Stimulated activated CD4-positive, alpha-beta T cell treated with anti-CD3 and anti-CD28 coated beads, Interleukin-1b, Interleukin-23, amount 100 ng/mL, for 24 hours (primary cell): ENCODE measurements around the gene NEB.
"Not testable (repeated sequence)": the region's sequence is repeated elsewhere in the genome, so short reads cannot be mapped to it uniquely, and the experiment has no call there.

Source experiments
- DNase-seq, 4 experiments: peaks; one replicate each; pipeline ENCODE4 v3.0.0-alpha.2; 2020; ENCODE audit warnings: low read depth in 4 of 4, low spot score in 1 of 4

Gene NEB

DNA sequence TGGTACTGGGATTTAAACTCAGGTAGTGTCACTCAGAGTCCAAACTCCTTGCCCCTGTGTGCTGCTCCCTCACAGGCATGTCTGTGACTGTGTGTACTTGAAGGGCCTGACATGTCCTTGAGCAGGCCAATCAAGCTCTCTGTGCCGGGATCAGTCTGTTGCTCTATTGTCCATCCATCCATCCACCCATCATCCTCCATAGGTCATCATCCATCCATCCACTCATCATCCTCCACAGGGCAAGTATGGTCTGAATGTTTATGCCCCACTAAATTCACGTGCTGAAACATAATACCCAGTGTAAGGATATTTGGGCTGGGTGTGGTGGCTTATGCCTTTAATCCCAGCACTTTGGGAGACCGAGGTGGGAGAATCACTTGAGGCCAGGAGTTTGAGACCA lies 24.5 kb upstream of the NEB start:
- no peak for DNase-seq

DNA sequence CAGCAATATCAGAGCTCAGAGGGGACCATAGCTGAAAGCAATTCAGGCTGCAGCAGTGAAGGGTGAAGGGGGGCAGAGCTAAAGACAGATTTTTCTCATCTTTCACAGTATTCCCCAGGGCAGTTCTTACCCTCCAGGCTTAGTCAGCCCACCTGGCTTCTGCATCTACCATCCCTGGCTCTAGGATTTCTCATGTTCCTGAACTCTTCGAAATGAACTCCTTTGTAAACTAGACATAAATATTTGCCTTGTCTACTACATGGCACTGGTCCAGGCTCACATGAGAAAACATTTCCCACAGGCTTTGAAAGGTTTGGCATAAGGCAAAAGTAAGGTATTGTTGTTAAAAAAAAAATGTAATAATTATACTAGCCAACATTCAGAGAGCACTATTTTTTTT lies 23.6 kb upstream of the NEB start:
- DNase-seq = no peak

DNA sequence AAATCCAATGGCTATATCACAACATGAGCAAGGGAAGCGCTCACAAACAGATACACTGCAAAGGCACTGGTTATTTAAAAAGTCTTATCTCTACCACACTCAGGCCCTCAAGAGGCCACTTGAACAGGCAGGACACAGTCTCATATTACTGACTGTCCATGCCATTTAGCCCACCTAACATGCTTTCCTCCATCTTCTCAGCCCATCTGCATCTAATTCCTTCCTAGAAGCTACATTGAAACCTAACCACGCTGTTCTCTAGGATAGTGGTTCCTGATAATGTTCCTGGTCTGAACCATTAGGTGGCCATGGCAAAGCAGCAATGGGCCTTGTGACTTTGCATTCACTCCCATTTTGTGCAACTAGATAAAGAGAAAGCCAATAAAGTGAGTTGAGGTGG lies 22.5 kb upstream of the NEB start:
- no peak for DNase-seq

DNA sequence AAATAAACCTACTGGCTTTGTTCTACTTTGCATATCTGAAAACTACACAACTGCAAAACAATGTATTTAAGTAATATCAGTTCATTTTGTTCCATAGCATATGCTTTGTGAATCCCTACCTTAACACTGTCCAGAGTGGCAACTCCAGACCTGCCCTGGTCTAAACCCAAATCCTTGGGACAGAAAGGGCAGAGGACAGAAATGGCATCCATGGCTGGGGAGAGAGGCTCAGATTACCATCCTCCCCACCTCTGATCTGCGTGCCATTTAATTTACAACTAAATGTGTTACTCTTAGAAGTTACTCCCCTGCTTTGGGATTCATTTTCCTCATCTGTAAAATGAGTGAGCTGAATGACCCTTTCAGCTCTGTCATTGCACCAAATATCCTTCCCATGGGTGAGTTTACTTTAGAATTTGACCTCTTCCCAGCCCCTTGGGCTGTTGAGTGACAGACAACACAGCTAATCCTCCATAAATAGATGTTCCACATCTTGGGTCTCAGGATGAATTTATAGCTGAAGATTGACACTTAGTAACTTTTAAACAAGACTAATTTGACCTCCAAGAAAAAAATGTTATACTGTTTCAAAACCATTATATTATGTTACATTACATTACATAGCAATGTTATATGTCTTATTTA lies 20.1 kb upstream of the NEB start:
- no peak for DNase-seq

DNA sequence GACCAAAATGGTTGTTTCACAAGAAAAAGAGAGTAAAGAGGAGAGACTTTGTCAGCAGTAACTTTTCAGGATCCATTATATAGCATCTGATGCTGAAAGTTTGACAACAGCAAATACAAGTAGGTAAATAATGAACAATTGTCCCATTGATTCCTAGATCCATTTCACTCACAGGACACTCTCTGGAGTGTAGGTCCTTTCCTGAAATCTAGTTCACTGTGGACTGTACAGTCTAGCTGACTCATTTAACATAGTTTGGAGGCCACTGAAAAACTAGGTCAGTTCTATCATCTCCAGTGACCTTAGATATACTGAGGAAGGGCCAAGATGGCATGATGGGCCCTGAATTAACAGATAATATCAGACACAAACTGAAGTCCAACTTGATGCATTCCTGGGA lies 19.3 kb upstream of the NEB start:
- no peak for DNase-seq

DNA sequence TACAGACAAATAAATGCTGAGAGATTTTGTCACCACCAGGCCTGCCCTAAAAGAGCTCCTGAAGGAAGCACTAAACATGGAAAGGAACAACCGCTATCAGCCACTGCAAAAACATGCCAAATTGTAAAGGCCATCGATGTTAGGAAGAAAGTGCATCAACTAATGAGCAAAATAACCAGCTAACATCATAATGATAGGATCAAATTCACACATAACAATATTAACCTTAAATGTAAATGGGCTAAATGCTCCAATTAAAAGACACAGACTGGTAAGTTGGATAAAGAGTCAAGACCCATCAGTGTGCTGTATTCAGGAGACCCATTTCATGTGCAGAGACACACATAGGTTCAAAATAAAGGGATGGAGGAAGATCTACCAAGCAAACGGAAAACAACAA lies 11.0 kb upstream of the NEB start:
- DNase-seq = not testable (repeated sequence)

DNA sequence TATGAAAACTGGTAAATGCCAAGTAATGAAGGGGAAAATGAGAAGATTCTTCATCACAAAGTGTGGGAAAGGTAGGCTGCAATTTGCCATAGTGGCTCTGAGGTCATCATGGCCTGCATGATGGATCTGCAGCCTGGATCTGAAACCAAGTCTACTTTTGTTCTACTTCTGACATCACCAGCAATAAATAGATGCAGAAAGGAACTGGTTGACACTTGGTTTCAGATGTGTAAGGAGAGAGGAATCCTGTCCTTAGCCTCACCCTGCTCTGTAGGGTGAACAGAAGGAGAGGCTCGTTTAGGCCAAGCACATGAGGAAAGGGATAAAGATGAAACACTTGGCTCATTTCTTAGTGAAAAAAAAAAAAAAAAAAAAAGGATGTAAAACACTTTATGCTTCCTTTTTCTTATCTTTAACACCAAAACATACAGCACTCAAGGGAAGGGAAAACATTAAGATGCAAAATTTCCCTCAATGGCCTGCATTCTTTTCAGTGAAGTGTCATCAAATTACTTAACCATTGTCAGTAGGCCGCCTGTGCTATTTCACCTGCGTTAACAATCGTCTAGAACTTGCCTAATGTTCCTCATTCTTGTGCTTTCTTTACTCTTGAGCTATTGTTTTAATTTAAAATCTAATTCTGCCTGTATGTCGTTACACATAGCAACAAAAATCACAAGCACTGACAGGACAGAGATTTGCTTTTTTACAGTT lies 3.9 kb downstream of the NEB start:
- DNase-seq = no peak

DNA sequence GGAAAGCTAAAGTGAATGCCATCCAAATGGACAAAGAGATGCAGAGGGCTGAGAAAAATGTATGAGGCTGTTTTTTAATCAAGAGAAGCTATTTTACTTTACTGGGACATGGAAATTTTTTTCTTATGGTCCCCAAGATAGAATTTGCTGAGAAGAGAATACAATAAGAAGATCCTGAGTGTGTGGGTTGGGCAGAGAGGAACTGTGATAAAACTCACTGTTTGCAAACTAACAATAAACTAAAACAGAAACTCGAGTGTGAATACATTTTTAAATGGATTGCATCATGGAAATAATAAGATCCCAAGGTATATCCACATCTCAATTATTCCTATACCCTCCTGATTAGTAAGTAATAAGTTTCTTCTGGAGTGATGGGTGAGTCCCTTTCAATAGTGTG lies 4.4 kb downstream of the NEB start:
- DNase-seq = no peak

DNA sequence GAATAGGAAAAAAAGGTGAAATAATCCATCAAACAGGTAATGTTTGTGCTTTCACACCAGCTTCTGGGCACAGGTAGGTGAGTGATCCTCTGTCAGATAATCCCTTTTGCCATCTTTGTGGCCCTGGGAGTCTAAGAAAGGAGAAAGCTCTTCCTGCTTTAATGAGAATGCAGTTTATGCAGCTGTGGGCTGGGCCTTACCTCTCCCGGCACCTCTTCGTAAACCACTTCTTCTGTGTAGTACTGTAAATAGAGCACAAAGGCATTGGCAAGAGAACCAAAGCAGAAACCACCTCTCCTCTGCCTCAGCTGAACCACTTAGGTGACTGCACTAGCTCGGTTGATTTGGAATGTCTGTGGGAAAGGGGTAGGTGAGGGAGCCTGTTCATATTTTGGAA lies 4.9 kb downstream of the NEB start:
- no peak for DNase-seq

DNA sequence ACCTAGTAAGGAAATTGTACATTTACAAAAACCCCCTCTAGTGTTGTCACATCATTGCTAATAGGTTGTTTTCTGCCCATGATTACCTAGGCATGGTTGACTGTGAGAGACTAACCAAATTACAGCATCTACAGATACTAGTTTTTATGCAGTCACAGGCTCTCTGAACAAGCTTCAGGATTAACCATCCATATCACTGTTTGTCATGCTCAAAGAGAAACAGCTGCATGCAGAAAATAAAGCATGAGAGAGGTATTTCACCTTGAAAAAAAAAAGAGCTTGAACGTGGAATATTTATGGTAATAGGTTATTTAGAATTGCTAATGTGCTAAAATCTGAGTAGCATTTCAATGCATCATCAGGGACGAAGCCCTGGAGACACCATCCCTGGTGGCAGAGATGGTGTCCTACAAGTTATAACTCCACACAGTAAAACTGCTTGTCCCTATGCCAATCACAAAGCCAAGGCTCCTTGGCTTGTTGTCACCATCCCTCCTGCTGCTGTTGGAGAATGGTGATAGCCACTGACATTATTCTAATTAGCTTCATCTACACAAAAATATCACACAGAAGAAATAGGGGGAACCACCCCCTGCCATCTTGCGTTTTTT lies 5.4 kb downstream of the NEB start:
- no peak for DNase-seq

DNA sequence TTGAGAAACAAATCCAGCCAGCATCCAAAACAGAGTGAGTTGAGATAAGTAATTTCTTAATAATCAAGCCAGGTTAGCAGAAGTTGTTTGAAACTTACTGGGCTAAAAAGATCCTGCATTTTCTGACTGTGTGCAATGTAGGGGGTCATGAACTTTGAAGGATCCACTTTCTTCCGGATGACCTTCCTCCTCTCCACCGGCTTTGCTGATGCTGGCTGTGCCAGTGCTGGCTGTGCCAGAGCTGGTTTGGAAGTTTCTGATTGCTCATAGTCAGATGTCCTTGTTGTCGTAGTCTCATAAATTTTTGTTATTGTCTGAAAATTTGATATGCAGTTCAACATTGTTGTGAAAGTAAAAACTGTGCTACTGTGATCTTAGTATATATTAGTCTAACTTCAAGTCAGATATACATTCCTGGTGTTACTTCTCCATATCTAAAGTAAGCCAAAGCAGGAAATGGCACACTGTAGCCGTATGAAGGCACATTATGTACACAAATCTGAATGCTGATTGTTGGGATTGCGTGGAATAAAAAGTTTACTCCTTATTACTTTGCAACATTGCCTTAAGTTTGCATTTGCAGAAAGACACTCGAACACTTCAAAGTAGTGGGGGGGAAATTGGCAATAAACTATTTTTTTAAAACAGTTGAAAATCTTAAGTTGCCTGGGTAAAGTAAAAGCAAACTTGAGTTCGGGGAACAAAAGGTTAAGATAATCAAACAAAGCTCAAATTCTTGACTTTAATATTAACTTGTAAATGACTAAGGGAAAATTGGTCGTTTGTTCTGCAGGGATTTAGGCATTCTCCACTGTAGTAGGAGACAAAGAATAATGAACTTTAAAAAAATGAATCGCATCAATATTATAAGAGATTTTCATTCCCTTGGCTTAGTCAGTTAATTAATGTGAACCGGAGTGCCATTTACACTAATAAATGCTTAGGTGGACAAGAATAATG lies 6.4 kb downstream of the NEB start:
- DNase-seq = no peak

DNA sequence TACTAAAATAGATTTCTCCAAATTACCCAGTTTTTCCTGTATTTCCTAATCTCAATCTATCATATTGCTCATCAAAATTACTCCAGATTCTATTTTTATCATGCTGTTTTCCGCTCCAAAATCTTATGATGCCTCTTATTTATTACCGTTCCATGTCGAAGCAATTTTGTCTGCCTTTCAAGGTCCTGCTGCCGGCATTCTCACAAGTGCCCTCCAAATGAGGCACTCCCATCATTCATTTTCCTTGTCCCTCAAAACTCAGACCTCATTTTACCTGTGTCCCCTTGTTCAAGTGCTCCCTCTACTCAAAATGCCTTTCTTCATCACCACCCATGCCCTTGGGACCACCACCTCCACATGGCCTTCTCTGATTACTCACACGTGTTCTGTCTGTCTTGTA lies 13.1 kb downstream of the NEB start:
- DNase-seq = no peak

DNA sequence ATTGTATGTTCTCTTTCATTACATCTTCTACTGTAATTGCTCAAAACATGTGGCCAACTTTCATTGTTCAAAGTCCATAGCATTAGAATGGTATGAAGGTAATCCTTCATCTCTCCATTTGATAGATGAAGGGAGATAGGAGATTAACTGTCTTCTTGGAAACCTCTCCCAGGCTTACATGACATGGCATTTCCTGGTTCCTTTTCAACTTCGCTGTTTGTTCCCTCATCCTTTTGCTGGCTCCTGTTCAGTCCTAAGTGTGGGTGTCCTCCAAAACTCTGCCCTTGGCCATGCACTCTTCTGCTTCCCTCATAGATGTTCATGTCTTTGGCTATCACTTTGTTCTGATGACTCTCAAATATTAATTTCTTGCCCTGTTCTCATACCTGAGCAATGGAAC lies 13.8 kb downstream of the NEB start:
- DNase-seq = no peak

DNA sequence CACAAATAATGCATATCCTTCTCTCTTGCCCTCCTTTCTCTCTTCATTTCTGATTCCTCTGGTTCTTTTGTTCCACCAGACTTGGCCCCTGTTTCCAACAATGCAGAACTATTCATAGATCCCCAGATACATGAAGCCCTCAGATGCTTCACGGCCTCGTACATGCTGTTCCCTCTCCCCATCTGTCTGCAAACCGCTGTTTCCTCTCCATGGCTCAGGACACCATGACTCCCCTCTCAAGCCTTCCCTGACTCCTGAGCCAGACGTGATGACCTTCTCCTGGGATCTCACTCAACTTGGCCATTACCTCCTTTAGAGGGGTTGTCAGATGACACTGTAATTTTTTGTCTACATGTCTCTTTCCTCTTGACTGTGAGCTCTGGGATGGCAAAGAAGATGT lies 15.5 kb downstream of the NEB start:
- DNase-seq = no peak

DNA sequence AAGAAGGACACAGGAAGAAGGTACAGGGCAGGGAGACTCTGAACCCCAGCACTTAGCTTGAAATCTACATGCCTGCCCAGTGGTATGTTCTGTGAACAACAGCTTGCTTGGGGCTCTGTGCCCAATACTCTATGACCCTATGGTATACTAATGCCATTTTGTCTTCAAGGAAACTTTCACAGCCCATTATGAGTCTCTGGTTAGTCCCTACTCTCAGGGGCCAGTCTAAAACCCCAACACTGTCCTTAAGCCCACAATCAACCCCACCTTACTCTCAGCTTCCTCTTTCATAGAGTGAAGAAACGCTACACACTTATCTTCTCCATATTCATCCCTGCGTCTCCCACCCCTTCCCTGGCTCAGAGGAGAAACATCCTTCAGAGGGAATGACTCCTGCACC lies 16.0 kb downstream of the NEB start:
- DNase-seq = no peak

DNA sequence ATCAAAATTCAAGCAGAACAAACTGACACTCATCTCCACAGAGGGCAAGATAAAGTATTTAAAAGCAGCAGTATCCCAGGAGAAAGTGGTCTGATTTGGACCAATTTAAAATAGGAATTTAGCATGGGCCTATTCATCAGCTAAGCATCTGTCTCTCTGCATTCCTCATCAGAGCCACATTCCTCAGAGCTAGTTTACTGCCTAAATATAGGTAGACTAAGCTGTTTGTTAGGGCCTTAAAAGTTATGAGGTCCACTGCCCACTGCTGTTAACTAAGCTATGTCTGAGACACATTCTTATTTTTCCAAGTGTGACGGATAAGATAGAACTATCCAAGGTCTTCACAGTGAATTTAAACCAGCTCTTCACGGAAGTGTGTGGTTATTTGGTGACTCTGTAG lies 17.6 kb downstream of the NEB start:
- no peak for DNase-seq

DNA sequence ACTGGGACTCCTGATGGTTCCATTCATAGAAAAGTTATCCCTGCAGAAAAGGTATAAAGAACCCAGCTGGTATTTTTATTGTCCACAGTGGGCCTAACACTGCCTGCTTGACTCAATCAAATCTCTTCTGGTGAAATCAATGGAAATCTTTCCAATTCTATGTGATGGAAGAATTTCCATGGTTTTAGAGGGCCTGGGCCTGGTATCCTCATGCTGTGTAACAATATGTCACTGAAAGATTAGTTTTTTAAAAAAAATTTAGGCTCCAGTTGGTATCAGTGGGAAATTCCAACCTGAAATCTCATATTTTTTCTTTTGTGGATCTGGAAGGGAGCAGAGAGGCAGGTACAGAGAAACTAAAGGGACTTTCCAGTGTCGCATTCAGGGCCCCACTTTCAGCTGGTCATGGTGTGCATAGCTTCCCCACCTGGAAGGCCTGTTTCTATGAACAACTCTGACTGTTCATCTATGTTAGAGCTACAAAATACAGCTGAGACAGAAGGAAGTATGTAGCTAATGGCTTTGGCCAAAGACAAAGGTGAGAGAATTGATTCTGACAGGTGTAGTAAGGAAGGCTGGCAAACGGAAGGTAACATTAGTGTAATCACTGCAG lies 20.9 kb downstream of the NEB start:
- DNase-seq = no peak

DNA sequence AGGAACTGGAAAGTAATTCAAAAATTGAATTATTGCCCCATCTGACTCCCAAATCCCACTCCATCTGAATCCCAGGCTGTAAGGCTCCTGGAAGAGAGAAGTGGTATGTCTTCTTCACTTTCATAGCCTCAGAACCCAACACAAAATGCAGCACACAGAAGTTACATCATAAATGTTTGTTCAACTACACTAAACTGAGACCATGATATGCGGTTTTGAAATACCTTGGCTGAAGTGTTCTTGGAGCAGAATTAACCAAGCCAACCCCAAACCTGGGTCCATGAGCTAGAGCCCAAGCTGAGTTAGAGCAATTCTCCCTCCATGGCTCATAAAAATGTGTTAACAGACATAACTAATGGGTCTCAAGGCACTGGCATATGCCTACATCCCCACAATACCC lies 23.3 kb downstream of the NEB start:
- no peak for DNase-seq

DNA sequence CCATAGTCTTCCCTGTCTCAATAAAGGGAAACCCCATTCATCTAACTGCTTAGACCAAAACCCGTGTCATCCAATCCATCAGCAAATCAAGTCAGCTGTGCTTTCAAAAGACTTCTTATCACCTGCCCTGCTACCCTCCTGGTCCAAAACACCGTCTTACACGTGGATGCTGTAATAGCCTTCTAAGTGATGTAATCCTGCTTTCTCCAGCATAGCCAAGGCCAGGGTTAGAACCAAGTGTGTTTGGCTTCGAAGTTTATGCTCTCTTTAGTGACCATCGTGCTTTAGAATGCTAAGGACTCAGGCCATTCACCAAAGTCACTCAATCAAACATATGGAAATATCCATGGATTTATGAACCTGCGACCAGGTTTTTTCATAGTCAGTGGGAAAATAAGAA lies 25.5 kb downstream of the NEB start:
- DNase-seq = no peak

DNA sequence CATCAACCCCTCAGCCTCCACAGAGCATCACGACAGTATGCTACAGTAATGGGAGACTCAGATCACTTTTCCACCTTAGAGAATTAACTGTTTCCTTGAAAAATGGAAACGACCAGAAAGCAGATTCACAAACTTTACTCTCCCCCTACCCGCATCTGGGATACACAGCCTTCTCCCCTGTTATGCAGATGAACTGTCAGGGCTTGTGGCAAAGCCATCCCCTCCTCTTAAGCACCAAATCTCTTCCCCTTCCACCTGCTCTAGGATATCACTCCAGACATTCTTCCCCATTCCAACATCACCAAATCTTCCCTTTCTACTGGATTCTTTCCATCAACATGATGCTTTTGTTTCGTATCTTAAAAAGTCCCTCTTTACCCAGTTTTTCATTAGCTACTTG lies 26.4 kb downstream of the NEB start:
- DNase-seq = no peak

DNA sequence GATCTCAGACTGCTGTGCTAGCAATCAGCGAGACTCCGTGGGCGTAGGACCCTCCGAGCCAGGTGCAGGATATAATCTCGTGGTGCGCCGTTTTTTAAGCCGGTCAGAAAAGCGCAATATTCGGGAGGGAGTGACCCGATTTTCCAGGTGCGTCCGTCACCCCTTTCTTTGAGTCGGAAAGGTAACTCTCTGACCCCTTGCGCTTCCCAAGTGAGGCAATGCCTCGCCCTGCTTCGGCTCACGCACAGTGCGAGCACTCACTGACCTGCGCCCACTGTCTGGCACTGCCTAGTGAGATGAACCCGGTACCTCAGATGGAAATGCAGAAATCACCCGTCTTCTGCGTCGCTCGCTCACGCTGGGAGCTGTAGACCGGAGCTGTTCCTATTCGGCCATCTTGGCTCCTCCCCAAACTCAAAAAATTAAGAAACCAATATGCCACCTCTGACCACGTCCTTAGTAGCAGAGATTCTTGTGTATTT lies 29.8 kb downstream of the NEB start:
- not testable (repeated sequence) for DNase-seq
